Stimulated activated CD4-positive, alpha-beta T cell treated with anti-CD3 and anti-CD28 coated beads, Interleukin-4, amount 100 ng/mL, for 48 hours (primary cell): ENCODE data around the gene POLG.
"Not testable (repeated sequence)": the region's sequence is repeated elsewhere in the genome, so short reads cannot be mapped to it uniquely, and the experiment has no call there.

Experiments used
- DNase-seq, 2 donors: peaks; one replicate each; pipeline ENCODE4 v3.0.0-alpha.2; 2020; ENCODE audit warnings: low read depth in 2 of 2

POLG gene

GRCh38 chr15:89282631-89283030, 52.0 kb downstream of the POLG start:
- DNase-seq = no peak

DNA sequence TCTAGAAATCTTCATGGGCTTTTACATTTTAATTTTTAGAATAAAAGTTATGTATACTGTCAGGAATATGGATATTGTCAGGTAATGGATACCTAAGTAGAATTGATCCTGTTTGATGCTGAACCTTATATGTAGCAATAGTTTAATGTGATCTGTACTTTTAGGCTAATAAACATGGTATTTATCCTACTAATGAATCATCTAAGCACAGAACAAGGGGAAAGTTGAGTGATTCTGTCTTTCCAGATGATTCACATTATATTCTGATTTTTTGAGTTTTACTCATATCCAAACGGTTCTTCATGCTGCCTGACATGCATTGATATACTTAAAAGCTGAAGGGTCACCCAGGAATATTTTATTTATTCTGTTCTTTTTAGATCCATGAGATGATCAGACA, 56.3 kb downstream of the POLG start:
- DNase-seq = no peak

DNA sequence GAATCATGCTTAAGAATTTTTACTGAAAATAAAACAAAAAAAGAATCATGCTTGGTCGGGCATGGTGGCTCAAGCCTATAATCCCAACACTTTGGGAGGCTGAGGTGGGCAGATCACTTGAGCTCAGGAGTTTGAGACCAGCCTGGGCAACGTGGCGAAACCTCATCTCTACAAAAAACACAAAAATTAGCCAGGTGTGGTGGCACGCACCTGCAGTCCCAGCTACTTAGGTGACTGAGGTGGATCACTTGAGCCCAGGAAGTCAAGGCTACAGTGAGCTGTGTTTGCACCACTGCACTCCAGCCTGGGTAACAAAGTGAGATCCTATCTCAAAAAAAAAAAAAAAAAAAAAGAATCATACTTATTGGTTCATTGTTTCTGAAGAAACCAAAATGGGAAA, 57.3 kb downstream of the POLG start:
- not testable (repeated sequence) for DNase-seq
